SKM-1 (cell line): ENCODE measurements around the gene NOXA1.

ENCODE experiments used
- DNase-seq: peaks from one replicate; lab custom pipeline; 2025; ENCODE audit not compliant: unreplicated experiment; lab: John Stamatoyannopoulos, UW

The NOXA1 gene

GRCh38 chr9:137452761-137453642 lies 29.8 kb downstream of the NOXA1 start:
- DNase-seq: no peak

- DNase-seq: peak; percentile 15
Measured at GRCh38 chr9:137453643-137454081, 30.5 kb downstream of the NOXA1 start.

- DNase-seq: peak; percentile 16
Measured at GRCh38 chr9:137454145-137454596, 31.0 kb downstream of the NOXA1 start.

DNA sequence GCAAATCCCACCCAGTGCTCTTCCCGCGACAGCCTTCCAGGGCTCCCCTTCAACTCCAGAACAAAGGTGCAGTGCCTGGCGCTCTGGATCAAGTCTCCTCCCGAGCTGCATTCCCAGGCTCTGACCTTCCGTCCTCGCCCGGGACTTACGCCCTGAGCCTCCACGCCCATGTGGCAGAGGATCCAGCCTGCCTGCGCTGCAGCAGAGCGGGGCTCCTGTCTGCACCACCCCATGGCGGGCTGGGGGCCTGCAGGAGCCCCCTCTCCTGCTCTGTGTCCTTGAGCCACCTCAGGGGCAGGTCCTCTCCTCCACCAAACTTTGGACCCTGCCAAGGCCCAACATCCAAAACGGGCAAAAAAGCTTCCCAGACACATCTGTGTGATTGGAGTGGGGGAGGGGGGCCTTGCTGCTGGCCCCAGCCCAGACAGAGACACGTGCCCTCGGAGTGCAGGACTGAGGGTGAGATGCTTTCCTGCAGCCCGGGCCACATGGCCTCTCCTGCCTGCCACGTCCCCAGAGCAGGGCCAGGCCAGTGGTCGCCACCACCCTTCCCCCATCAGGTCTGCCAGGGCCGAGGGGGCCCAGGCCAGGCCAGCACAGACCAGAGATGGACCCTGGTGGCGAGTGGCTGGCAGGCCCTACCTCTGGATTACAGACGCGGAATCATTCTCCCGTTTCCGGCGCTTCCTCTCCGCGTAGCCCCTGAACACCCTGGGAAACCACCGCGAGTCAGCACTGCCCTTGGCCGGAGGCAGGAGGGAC lies 31.6 kb downstream of the NOXA1 start:
- DNase-seq: no peak

- DNase-seq: no peak
Measured at GRCh38 chr9:137455359-137455991, 32.3 kb downstream of the NOXA1 start.

DNA sequence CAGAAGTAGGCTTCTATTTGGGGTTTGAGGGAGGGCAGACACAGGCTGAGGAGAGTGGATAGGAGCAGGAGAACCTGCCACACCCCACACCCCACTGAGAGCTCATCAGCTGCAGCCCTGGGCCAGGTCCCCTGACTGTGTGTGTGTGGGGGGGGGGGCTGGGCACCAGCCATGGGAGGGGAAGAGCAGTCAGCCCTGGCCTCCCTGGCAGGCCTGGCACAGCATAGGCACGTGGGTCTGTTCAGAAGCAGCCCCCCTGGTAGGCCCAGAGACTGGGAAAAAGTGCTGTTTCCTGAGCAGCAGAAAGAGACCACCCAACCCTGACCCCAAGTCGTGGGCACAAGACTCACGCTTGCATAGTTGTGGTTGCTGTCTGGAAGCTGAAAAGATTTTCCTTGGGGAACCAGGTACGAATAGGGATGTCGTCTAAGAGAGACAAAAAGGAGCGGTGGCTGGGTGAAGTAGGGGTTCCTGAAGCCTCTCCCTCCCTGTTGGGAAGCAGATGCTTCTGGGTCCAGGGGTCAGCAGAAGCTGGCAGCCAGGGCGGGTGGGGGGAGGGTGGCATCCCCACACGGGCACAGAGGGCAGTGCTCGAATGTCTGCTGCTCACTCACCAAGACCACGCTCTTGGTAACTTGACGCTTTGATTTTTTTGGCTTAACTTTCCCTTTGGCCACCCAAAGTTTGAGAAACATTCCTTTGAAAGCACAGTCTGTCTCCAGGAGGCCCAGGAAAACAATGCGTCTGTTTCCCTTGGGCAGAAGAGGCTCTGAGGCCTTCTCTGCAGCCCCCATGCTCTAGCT lies 33.1 kb downstream of the NOXA1 start:
- no peak for DNase-seq

DNA sequence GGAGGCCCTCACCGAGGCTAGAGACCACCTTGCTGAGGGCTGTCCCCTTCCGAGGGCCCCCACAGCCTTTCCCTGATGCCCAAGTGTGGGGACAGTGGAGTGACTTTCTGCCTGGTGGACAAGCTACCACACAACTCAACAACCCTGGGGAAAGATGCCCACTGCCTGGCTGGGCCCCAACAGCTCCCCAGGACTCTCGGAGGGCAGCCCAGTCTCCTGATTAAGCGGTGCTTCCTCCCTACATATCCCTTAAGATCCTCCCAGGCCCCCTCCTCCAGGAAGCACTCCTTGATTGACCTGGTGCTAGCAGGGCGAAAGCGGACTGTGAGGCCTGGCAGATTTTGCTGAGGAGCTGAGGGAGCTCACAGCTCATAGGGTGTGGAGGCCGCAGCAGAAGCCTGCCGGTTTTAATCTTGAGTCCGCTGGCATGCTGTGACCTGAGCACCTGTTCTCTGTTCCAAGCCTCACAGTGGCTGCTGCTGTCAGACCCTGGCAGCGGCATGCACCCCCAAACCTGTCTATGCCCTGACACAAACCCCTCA lies 33.7 kb downstream of the NOXA1 start:
- DNase-seq: no peak

- DNase-seq: no peak
Measured at GRCh38 chr9:137457406-137458193, 34.4 kb downstream of the NOXA1 start.

DNA sequence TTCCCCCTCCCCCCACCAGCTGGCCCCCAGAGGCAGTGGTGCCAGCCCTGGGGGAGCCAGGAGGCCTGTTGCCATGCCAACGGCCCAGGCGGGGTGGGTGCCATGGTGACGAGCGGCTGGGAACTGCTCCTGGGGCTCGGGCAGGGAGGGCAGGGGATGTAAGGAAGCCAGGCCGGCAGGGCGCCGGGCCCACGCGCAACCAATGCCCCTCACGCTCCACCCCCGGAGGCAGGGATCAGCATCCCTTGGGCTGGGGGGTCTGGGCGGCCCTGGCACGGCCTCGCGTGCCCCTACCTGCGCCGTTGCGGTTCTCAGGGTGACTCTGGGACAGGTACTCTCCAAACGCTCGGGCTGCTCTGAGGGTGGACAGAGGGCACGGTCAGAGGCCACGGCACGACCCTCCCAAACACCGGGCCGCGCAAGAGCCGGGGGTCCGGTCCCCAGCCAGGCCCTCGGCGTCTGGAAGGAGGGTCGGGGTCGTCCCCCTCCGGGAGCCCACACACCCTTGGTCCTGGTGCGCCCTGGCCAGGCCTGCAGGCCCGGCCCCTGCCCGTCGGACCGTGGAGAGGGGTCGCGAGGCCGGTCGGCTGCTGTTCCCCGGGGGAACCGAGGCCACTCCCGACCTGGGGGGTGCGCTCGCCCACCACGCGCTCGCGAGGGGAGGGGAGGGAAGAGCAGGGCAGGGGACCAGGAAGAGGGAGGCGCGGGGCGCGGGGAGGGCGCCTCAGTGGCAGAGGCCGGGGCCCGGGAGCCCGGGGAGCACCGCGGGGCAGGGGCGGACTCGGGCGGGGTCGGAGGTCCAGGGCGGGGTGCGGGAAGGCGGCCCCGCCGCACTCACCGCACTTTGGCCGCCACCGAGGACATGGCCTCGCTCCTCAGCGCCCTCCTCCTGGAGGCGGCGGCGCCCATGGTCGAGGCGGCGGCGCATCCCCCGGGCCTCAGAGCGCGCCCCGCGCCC lies 35.3 kb downstream of the NOXA1 start:
- DNase-seq: no peak

DNA sequence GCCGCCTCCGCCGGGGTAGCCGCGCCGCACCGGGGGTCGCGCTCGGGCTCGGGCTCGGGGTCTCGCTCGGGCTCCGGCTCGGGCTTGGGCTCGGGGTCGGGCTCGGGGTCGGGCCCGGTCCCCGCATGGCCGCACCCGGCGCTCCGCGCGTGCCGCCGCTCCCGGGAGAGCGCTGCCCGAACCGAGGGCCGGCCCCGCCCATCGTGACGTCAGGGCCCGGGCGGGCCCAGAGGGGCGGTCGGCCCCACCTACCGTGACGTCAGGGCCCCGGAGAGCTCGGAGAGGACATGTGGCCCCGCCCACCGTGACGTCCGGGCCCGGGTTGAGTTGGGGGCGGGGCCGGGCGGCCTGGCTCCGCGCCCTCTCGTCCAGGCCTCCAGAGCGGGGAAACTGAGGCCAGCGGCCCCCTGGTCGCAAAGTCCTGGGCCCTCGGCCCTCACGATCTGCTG lies 36.0 kb downstream of the NOXA1 start, which contains the start of gene NSMF:
TSS of gene NSMF (minus strand) at position 183 of the 449 bp plus-strand sequence. CDS start 232 bp downstream, outside the sequence.
- DNase-seq: peak; percentile 90

GRCh38 chr9:137459601-137460362 lies 36.6 kb downstream of the NOXA1 start:
- no peak for DNase-seq

DNA sequence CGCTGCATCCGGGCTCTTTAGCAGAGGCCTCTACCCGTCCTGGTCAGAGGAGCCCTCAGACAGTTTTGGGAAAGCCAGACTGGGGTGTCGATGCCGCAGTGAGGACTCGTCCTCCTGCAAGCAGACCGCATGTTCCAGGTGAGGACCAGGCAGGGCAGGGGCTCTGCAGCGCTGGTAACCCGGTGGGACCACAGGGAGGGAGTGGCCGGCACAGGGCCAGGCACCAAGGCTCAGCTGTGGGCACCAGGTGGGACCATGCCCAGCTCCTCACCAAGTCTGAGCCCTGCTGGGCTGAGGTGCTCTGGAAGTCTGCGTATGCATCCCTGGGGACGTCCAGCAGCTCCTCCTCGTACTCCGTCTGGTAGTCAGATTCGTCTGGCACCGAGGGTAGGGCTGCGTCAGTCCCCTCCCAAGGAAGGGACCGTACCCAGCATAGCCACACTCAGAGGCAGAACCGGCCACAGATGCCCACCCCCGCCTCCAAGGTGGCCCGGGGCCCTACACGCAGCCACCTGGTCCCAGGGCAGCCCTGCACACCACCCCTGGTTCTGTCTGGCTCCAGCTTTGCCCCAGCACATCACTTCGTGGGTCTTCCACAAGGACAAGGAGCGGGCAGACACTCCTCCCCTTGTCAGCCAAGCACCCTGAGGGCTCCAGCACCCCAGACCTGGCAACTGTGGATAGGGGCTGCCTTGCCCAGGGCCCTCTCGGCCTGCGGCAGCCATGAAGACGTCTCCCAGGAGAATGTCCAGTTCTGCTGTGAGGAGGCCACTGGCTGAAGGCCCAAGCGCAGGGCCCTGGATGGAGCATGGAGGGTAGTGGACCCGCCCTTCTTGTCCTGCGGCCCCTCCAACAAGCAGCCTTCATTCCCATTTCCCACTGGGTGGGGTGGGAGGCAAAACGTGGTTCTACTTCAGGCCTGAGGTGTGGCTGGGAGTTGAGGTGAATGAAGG lies 37.4 kb downstream of the NOXA1 start:
- no peak for DNase-seq

- no peak for DNase-seq
Measured at GRCh38 chr9:137461316-137461662, 38.1 kb downstream of the NOXA1 start.

DNA sequence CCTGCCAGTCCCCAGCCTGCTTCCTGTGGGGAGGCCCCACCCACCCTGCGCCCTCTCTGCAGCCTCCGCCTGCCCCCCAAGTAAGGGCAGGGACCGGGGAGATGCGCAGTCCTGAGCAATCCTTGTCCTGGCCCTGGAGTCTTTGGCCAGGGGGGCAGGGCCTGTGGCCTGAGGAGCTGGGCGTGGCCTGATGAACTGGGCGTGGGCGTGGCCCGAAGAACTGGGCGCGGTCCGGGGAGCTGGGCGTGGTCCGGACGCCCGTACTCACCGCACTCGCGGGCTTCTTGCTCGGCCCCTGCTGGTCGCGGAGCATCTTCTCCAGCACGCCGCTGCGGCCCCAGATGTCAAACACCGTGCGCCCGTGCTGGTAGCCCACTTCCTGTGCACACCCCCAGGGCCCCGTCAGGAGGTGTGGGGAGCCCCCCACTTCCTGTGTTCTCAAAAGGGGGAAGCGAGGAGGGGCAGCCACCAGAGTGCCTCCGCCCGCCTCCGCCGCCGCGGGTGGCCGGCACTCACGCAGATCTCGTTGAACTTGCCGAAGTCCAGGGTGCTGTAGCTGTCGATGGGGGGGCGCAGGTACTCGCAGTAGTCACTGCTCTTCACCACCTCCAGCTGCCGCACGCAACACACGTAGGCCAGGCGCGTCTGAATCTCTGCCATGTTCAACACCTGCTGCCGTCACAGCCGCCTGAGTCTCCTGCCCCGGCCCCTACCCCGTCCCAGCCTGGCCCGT lies 38.6 kb downstream of the NOXA1 start:
- no peak for DNase-seq

GRCh38 chr9:137462396-137462985 lies 39.3 kb downstream of the NOXA1 start:
- no peak for DNase-seq
